Measurements from ENCODE around the gene FAM83E.

The FAM83E gene

GRCh38 chr19:48613024-48613851 lies 1.6 kb downstream of the FAM83E start:
- in situ Hi-C loops (cut with MboI; ENCODE audit: low sequenced_read_pairs): no loop called here

- in situ Hi-C loops (cut with MboI; ENCODE audit: low sequenced_read_pairs): no loop called here
Observed at GRCh38 chr19:48611872-48612271, 3.0 kb downstream of the FAM83E start.

- in situ Hi-C loops (cut with MboI; ENCODE audit: low sequenced_read_pairs): no loop called here
Observed at GRCh38 chr19:48609571-48610108, 5.2 kb downstream of the FAM83E start.

- in situ Hi-C loops (cut with MboI; ENCODE audit: low sequenced_read_pairs): no loop called here
Observed at GRCh38 chr19:48608798-48609263, 6.0 kb downstream of the FAM83E start.

- in situ Hi-C loops (cut with MboI; ENCODE audit: low sequenced_read_pairs): no loop called here
Observed at GRCh38 chr19:48607359-48607755, 7.5 kb downstream of the FAM83E start.

- in situ Hi-C loops (cut with MboI; ENCODE audit: low sequenced_read_pairs): no loop called here
Observed at GRCh38 chr19:48606463-48607358, 8.2 kb downstream of the FAM83E start, which contains the start of gene SPACA4. Gene SPACA4 (plus strand): TSS chr19:48606742. CDS start chr19:48606979, 237 bp downstream.

- in situ Hi-C loops (cut with MboI; ENCODE audit: low sequenced_read_pairs): no loop called here
Observed at GRCh38 chr19:48603850-48604249, 11.0 kb downstream of the FAM83E start.

- in situ Hi-C loops (cut with MboI; ENCODE audit: low sequenced_read_pairs): no loop called here
Observed at GRCh38 chr19:48603449-48603848, 11.4 kb downstream of the FAM83E start.

GRCh38 chr19:48603001-48603400 lies 11.9 kb downstream of the FAM83E start:
- in situ Hi-C loops (cut with MboI; ENCODE audit: low sequenced_read_pairs): no loop called here

GRCh38 chr19:48600679-48601417 lies 14.0 kb downstream of the FAM83E start:
- in situ Hi-C loops (cut with MboI; ENCODE audit: low sequenced_read_pairs): no loop called here

- in situ Hi-C loops (cut with MboI; ENCODE audit: low sequenced_read_pairs): no loop called here
Observed at GRCh38 chr19:48598996-48599700, 15.7 kb downstream of the FAM83E start.

GRCh38 chr19:48596679-48597465 lies 18.0 kb downstream of the FAM83E start:
- in situ Hi-C loops (cut with MboI; ENCODE audit: low sequenced_read_pairs): no loop called here

GRCh38 chr19:48596237-48596636 lies 18.6 kb downstream of the FAM83E start:
- in situ Hi-C loops (cut with MboI; ENCODE audit: low sequenced_read_pairs): no loop called here

- in situ Hi-C loops (cut with MboI; ENCODE audit: low sequenced_read_pairs): no loop called here
Observed at GRCh38 chr19:48595833-48596232, 19.0 kb downstream of the FAM83E start.

- in situ Hi-C loops (cut with MboI; ENCODE audit: low sequenced_read_pairs): no loop called here
Observed at GRCh38 chr19:48595171-48595570, 19.7 kb downstream of the FAM83E start.

- in situ Hi-C loops (cut with MboI; ENCODE audit: low sequenced_read_pairs): no loop called here
Observed at GRCh38 chr19:48591021-48591420, 23.9 kb downstream of the FAM83E start.

GRCh38 chr19:48588670-48589401 lies 26.0 kb downstream of the FAM83E start:
- in situ Hi-C loops (cut with MboI; ENCODE audit: low sequenced_read_pairs): no loop called here

GRCh38 chr19:48587387-48587786 lies 27.5 kb downstream of the FAM83E start:
- in situ Hi-C loops (cut with MboI; ENCODE audit: low sequenced_read_pairs): no loop called here

GRCh38 chr19:48582168-48582567 lies 32.7 kb downstream of the FAM83E start:
- in situ Hi-C loops (cut with MboI; ENCODE audit: low sequenced_read_pairs): no loop called here
